HUES64 (cell line): ENCODE data around the gene KRT77.

Experiments
- H3K27ac ChIP-seq: 2 replicates; pipeline ENCODE4 v1.7.0; 2013; ENCODE audit warnings: low read depth, low read length, inconsistent platforms
- H3K27me3 ChIP-seq: 2 replicates; pipeline ENCODE4 v1.6.1; 2013; ENCODE audit warnings: mild to moderate bottlenecking, low read length; ENCODE audit not compliant: insufficient read depth
- H3K36me3 ChIP-seq: 2 replicates; pipeline ENCODE4 v1.6.1; 2013; ENCODE audit warnings: mild to moderate bottlenecking, low read length; ENCODE audit not compliant: insufficient read depth
- H3K4me1 ChIP-seq: 2 replicates; pipeline ENCODE4 v1.6.1; 2013; ENCODE audit warnings: mild to moderate bottlenecking, low read length, moderate library complexity; ENCODE audit not compliant: insufficient read depth
- H3K4me3 ChIP-seq: 2 replicates; pipeline ENCODE4 v1.5.1; 2013; ENCODE audit warnings: mild to moderate bottlenecking, low read length, moderate library complexity
- H3K9ac ChIP-seq: 2 replicates; pipeline ENCODE4 v1.6.1; 2013; ENCODE audit warnings: mild to moderate bottlenecking, low read depth, low read length
- H3K9me3 ChIP-seq: 2 replicates; pipeline ENCODE4 v1.6.1; 2013; ENCODE audit warnings: low read depth, low read length; ENCODE audit not compliant: insufficient read depth
- WGBS: fragments of 150-250, 120-280 bp; methylation state at CpG from one replicate; pipeline ENCODE4 v1.1.7; 2013; ENCODE audit warnings: missing lambda C conversion rate; 5-methylcytosine and 5-hydroxymethylcytosine counted together

KRT77 gene

GRCh38 chr12:52651726-52652261, 51.5 kb downstream of the KRT77 start, which contains the start of gene KRT2:
KRT2 (minus strand) TSS chr12:52652211; CDS start chr12:52652142, 69 bp downstream.
- Histone ChIP-seq H3K9me3 (peaks cover 3% of the 10 kb centered on the region; the same call in 1 of the 2 replicates), H3K4me3 (no peak within 1 kb of the TSS), H3K9ac (no peak within 1 kb of the TSS), H3K27ac (no peak within 1 kb of the TSS), H3K36me3 (no peaks in the 10 kb centered on the region), H3K27me3 (no peaks in the 10 kb centered on the region; the same call in 1 of the 2 replicates), H3K4me1 (no peaks in the 10 kb centered on the region)
- WGBS, result 90% methylated on average over 16 of the region's 16 CpGs

- no peaks in the 10 kb centered on the region for H3K4me1 ChIP-seq
- no peak overlapping the region for H3K27ac ChIP-seq
- H3K4me3 ChIP-seq, result no peak overlapping the region
- no peaks in the 10 kb centered on the region for H3K36me3 ChIP-seq
- H3K9me3 ChIP-seq, result peaks cover 3% of the 10 kb centered on the region; the same call in 1 of the 2 replicates
- no peaks in the 10 kb centered on the region; the same call in 1 of the 2 replicates for H3K27me3 ChIP-seq
- WGBS, result 93% methylated on average over 12 of the region's 12 CpGs
- no peak overlapping the region for H3K9ac ChIP-seq
Observed at GRCh38 chr12:52650520-52651081, 52.7 kb downstream of the KRT77 start.

GRCh38 chr12:52649066-52649465, 54.3 kb downstream of the KRT77 start:
- Histone ChIP-seq H3K27me3 (no peaks in the 10 kb centered on the region; the same call in 1 of the 2 replicates), H3K9ac (no peak overlapping the region), H3K27ac (no peak overlapping the region), H3K4me1 (no peaks in the 10 kb centered on the region), H3K4me3 (no peak overlapping the region), H3K9me3 (peaks cover 3% of the 10 kb centered on the region; the same call in 1 of the 2 replicates), H3K36me3 (no peaks in the 10 kb centered on the region)
- 88% methylated on average over 6 of the region's 6 CpGs for WGBS

GRCh38 chr12:52648012-52648550, 55.2 kb downstream of the KRT77 start:
- H3K9me3 ChIP-seq, result peaks cover 3% of the 10 kb centered on the region; the same call in 1 of the 2 replicates
- H3K4me3 ChIP-seq, result no peak overlapping the region
- H3K36me3 ChIP-seq, result no peaks in the 10 kb centered on the region
- no peak overlapping the region for H3K9ac ChIP-seq
- H3K27me3 ChIP-seq, result no peaks in the 10 kb centered on the region
- no peak overlapping the region for H3K27ac ChIP-seq
- no peaks in the 10 kb centered on the region for H3K4me1 ChIP-seq
- WGBS, result 97% methylated on average over 8 of the region's 8 CpGs

- no peaks in the 10 kb centered on the region for H3K27me3 ChIP-seq
- peaks cover 3% of the 10 kb centered on the region; the same call in 1 of the 2 replicates for H3K9me3 ChIP-seq
- no peak overlapping the region for H3K27ac ChIP-seq
- no peaks in the 10 kb centered on the region for H3K4me1 ChIP-seq
- WGBS, result 96% methylated on average over 9 of the region's 9 CpGs
- no peaks in the 10 kb centered on the region for H3K36me3 ChIP-seq
- no peak overlapping the region for H3K4me3 ChIP-seq
- H3K9ac ChIP-seq, result no peak overlapping the region
Observed at GRCh38 chr12:52647601-52648000, 55.7 kb downstream of the KRT77 start.

- H3K4me1 ChIP-seq, result no peaks in the 10 kb centered on the region
- H3K4me3 ChIP-seq, result no peak overlapping the region
- H3K27me3 ChIP-seq, result no peaks in the 10 kb centered on the region
- no peaks in the 10 kb centered on the region for H3K9me3 ChIP-seq
- WGBS, result 87% methylated on average over 12 of the region's 12 CpGs
- H3K9ac ChIP-seq, result no peak overlapping the region
- H3K27ac ChIP-seq, result no peak overlapping the region
- H3K36me3 ChIP-seq, result no peaks in the 10 kb centered on the region
Observed at GRCh38 chr12:52646613-52647012, 56.7 kb downstream of the KRT77 start.

- Histone ChIP-seq H3K4me3 (no peak overlapping the region), H3K36me3 (no peaks in the 10 kb centered on the region), H3K9ac (no peak overlapping the region), H3K27me3 (no peaks in the 10 kb centered on the region), H3K27ac (no peak overlapping the region), H3K9me3 (no peaks in the 10 kb centered on the region), H3K4me1 (no peaks in the 10 kb centered on the region)
- 88% methylated on average over 4 of the region's 4 CpGs for WGBS
Observed at GRCh38 chr12:52645982-52646381, 57.3 kb downstream of the KRT77 start.

- Histone ChIP-seq H3K27me3 (no peaks in the 10 kb centered on the region), H3K27ac (no peak overlapping the region), H3K9me3 (no peaks in the 10 kb centered on the region), H3K9ac (no peak overlapping the region), H3K4me3 (no peak overlapping the region), H3K36me3 (no peaks in the 10 kb centered on the region), H3K4me1 (no peaks in the 10 kb centered on the region)
- 89% methylated on average over 7 of the region's 7 CpGs for WGBS
Observed at GRCh38 chr12:52645120-52645761, 58.1 kb downstream of the KRT77 start.

GRCh38 chr12:52644078-52644415, 59.3 kb downstream of the KRT77 start:
- Histone ChIP-seq H3K4me1 (no peaks in the 10 kb centered on the region), H3K27ac (no peak overlapping the region), H3K27me3 (no peaks in the 10 kb centered on the region; the same call in 1 of the 2 replicates), H3K9me3 (no peaks in the 10 kb centered on the region), H3K36me3 (no peaks in the 10 kb centered on the region), H3K9ac (no peak overlapping the region), H3K4me3 (no peak overlapping the region)
- 94% methylated on average over 6 of the region's 6 CpGs for WGBS

GRCh38 chr12:52643233-52644077, 59.9 kb downstream of the KRT77 start:
- H3K36me3 ChIP-seq, result no peaks in the 10 kb centered on the region
- no peak overlapping the region for H3K9ac ChIP-seq
- 85% methylated on average over 10 of the region's 10 CpGs for WGBS
- no peak overlapping the region for H3K27ac ChIP-seq
- H3K27me3 ChIP-seq, result no peaks in the 10 kb centered on the region; the same call in 1 of the 2 replicates
- H3K4me3 ChIP-seq, result no peak overlapping the region
- H3K4me1 ChIP-seq, result no peaks in the 10 kb centered on the region
- no peaks in the 10 kb centered on the region for H3K9me3 ChIP-seq

GRCh38 chr12:52641468-52641867, 61.9 kb downstream of the KRT77 start:
- Histone ChIP-seq H3K36me3 (no peaks in the 10 kb centered on the region), H3K4me3 (no peak overlapping the region), H3K27me3 (no peaks in the 10 kb centered on the region; the same call in 1 of the 2 replicates), H3K9me3 (no peaks in the 10 kb centered on the region), H3K4me1 (no peaks in the 10 kb centered on the region), H3K27ac (no peak overlapping the region), H3K9ac (no peak overlapping the region)
- WGBS, result 80% methylated on average over 4 of the region's 4 CpGs
